K562 (cell line): ENCODE data around the gene PACSIN1. TPM values are rescaled to one million over a fixed set of nuclear protein-coding genes. Genes with fewer than 3 reads are reported as not detected.

Experiments used
- ARID1B ChIP-seq: fragments of 450-650 bp; IDR thresholded peaks from 2 replicates; pipeline ENCODE4 v1.6.1; 2016; ENCODE audit warnings: antibody characterized with exemption, mild to moderate bottlenecking, inconsistent platforms
- GATAD2B ChIP-seq: fragments of 450-650 bp; IDR thresholded peaks from 2 replicates; pipeline ENCODE4 v1.6.1; 2017; ENCODE audit warnings: mild to moderate bottlenecking, borderline replicate concordance
- PML ChIP-seq: IDR thresholded peaks from 2 replicates; pipeline ENCODE4 v1.6.1; 2012; ENCODE audit warnings: low read length, inconsistent platforms
- polyA plus RNA-seq, 8 experiments: library from polyadenylated mRNA; depleted of rRNA in 4 of 8; stranded (reverse) in 5 of 8; unstranded in 3 of 8; fragments of >200 nt; fragmentation: Nextera tagmentation in 2 of 8; fragmentation: Illumina TruSeq in 1 of 8; extraction: Ambion mirVana in 2 of 8; extraction: Trizol in 1 of 8; gene quantifications; 2 replicates each; pipeline versions ENCODE4 v1.2.1 to v1.2.3, GENCODE V29; 2011 to 2014; ENCODE audit warnings: inconsistent platforms in 1 of 8, missing spikeins in 1 of 8
- total RNA-seq, 7 experiments: library from RNA; depleted of rRNA in 6 of 7; stranded (reverse); fragments of >200 nt in 6 of 7; fragmentation: Illumina TruSeq in 2 of 7; extraction: Trizol in 2 of 7; gene quantifications; 2 replicates each; pipeline versions ENCODE4 v1.2.1 to v1.2.3, GENCODE V29; 2011 to 2021; ENCODE audit warnings: low replicate concordance in 1 of 7
- TF ChIP-seq, protein P1 (sequence below): fragments of 450-650 bp; IDR thresholded peaks from 2 replicates; pipeline ENCODE4 v1.6.1; 2017; ENCODE audit warnings: antibody characterized with exemption, mild to moderate bottlenecking
- TF ChIP-seq, protein P2 (sequence below), 2 experiments: fragments of 450-650 bp in 1 of 2; sonication (generic) in 1 of 2; formaldehyde crosslinking in 1 of 2; IDR thresholded peaks in 1 of 2; conservative IDR thresholded peaks in 1 of 2; 2 replicates each; pipeline versions ENCODE4 v1.6.1 to v1.8.1; 2016 to 2023; ENCODE audit warnings: mild to moderate bottlenecking in 2 of 2, moderate library complexity in 2 of 2, inconsistent platforms in 1 of 2, missing genetic modification reagents in 1 of 2
- TF ChIP-seq, protein P3 (sequence below), 2 experiments: IDR thresholded peaks in 1 of 2; conservative IDR thresholded peaks in 1 of 2; 2 replicates each; pipeline ENCODE4 v1.6.1; 2016; ENCODE audit warnings: low read depth in 2 of 2, mild to moderate bottlenecking in 1 of 2, missing compliant biosample characterization in 1 of 2, missing genetic modification characterization in 1 of 2, moderate library complexity in 1 of 2
- TF ChIP-seq, protein P4 (sequence below): fragments of 450-650 bp; IDR thresholded peaks from 2 replicates; pipeline ENCODE4 v1.6.1; 2016; ENCODE audit warnings: mild to moderate bottlenecking, moderate library complexity

PACSIN1 gene
- total and polyA plus RNA-seq, 9 of the 15 experiments (the other 6 are each of a cell fraction or from before 2014, with no cell fraction given), result 0.01 to 1.7 (median 0.45) TPM

DNA sequence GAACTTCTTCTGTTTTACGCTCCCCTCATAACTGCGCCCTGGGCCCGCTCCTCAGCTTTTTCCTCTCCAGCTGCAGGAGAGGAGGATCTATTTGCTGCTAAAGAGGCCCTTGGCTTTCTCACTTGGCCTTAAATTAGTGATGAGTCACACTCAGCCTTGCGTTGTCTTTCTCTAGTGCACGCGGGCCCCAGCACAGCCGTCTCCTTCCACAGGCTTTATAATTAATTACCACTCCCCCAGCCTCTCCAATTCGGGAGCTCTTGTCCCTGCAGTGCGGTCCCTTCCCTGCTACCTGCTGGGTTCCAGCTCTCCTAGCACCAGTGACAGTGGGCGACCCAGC, 25.2 kb downstream of the PACSIN1 start (continued):
- TF ChIP-seq, protein P1, sequence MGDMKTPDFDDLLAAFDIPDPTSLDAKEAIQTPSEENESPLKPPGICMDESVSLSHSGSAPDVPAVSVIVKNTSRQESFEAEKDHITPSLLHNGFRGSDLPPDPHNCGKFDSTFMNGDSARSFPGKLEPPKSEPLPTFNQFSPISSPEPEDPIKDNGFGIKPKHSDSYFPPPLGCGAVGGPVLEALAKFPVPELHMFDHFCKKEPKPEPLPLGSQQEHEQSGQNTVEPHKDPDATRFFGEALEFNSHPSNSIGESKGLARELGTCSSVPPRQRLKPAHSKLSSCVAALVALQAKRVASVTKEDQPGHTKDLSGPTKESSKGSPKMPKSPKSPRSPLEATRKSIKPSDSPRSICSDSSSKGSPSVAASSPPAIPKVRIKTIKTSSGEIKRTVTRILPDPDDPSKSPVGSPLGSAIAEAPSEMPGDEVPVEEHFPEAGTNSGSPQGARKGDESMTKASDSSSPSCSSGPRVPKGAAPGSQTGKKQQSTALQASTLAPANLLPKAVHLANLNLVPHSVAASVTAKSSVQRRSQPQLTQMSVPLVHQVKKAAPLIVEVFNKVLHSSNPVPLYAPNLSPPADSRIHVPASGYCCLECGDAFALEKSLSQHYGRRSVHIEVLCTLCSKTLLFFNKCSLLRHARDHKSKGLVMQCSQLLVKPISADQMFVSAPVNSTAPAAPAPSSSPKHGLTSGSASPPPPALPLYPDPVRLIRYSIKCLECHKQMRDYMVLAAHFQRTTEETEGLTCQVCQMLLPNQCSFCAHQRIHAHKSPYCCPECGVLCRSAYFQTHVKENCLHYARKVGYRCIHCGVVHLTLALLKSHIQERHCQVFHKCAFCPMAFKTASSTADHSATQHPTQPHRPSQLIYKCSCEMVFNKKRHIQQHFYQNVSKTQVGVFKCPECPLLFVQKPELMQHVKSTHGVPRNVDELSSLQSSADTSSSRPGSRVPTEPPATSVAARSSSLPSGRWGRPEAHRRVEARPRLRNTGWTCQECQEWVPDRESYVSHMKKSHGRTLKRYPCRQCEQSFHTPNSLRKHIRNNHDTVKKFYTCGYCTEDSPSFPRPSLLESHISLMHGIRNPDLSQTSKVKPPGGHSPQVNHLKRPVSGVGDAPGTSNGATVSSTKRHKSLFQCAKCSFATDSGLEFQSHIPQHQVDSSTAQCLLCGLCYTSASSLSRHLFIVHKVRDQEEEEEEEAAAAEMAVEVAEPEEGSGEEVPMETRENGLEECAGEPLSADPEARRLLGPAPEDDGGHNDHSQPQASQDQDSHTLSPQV, result peak; percentile 98
- 0 out of 2 replicates have a peak, but pooled peaks have one; percentile 37 for TF ChIP-seq ARID1B
- no peak for TF ChIP-seq PML
- peak; percentile 41; the same call in 1 of the 2 replicates for TF ChIP-seq GATAD2B
- TF ChIP-seq, protein P2, sequence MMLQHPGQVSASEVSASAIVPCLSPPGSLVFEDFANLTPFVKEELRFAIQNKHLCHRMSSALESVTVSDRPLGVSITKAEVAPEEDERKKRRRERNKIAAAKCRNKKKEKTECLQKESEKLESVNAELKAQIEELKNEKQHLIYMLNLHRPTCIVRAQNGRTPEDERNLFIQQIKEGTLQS (IDR thresholded peaks at IDR 0.05), result peak; percentile 88
- TF ChIP-seq, protein P2 (CRISPR knock-in tag; conservative IDR thresholded peaks at IDR 0.05), result 0 out of 2 replicates have a peak, but pooled peaks have one; percentile 59
- TF ChIP-seq, protein P3, sequence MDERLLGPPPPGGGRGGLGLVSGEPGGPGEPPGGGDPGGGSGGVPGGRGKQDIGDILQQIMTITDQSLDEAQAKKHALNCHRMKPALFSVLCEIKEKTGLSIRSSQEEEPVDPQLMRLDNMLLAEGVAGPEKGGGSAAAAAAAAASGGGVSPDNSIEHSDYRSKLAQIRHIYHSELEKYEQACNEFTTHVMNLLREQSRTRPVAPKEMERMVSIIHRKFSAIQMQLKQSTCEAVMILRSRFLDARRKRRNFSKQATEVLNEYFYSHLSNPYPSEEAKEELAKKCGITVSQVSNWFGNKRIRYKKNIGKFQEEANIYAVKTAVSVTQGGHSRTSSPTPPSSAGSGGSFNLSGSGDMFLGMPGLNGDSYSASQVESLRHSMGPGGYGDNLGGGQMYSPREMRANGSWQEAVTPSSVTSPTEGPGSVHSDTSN (CRISPR knock-in tag; IDR thresholded peaks at IDR 0.05; ENCODE audit: low read depth), result no peak
- TF ChIP-seq, protein P3 (tag; conservative IDR thresholded peaks at IDR 0.05; ENCODE audit: low read depth), result peak; percentile 66
- TF ChIP-seq, protein P4, sequence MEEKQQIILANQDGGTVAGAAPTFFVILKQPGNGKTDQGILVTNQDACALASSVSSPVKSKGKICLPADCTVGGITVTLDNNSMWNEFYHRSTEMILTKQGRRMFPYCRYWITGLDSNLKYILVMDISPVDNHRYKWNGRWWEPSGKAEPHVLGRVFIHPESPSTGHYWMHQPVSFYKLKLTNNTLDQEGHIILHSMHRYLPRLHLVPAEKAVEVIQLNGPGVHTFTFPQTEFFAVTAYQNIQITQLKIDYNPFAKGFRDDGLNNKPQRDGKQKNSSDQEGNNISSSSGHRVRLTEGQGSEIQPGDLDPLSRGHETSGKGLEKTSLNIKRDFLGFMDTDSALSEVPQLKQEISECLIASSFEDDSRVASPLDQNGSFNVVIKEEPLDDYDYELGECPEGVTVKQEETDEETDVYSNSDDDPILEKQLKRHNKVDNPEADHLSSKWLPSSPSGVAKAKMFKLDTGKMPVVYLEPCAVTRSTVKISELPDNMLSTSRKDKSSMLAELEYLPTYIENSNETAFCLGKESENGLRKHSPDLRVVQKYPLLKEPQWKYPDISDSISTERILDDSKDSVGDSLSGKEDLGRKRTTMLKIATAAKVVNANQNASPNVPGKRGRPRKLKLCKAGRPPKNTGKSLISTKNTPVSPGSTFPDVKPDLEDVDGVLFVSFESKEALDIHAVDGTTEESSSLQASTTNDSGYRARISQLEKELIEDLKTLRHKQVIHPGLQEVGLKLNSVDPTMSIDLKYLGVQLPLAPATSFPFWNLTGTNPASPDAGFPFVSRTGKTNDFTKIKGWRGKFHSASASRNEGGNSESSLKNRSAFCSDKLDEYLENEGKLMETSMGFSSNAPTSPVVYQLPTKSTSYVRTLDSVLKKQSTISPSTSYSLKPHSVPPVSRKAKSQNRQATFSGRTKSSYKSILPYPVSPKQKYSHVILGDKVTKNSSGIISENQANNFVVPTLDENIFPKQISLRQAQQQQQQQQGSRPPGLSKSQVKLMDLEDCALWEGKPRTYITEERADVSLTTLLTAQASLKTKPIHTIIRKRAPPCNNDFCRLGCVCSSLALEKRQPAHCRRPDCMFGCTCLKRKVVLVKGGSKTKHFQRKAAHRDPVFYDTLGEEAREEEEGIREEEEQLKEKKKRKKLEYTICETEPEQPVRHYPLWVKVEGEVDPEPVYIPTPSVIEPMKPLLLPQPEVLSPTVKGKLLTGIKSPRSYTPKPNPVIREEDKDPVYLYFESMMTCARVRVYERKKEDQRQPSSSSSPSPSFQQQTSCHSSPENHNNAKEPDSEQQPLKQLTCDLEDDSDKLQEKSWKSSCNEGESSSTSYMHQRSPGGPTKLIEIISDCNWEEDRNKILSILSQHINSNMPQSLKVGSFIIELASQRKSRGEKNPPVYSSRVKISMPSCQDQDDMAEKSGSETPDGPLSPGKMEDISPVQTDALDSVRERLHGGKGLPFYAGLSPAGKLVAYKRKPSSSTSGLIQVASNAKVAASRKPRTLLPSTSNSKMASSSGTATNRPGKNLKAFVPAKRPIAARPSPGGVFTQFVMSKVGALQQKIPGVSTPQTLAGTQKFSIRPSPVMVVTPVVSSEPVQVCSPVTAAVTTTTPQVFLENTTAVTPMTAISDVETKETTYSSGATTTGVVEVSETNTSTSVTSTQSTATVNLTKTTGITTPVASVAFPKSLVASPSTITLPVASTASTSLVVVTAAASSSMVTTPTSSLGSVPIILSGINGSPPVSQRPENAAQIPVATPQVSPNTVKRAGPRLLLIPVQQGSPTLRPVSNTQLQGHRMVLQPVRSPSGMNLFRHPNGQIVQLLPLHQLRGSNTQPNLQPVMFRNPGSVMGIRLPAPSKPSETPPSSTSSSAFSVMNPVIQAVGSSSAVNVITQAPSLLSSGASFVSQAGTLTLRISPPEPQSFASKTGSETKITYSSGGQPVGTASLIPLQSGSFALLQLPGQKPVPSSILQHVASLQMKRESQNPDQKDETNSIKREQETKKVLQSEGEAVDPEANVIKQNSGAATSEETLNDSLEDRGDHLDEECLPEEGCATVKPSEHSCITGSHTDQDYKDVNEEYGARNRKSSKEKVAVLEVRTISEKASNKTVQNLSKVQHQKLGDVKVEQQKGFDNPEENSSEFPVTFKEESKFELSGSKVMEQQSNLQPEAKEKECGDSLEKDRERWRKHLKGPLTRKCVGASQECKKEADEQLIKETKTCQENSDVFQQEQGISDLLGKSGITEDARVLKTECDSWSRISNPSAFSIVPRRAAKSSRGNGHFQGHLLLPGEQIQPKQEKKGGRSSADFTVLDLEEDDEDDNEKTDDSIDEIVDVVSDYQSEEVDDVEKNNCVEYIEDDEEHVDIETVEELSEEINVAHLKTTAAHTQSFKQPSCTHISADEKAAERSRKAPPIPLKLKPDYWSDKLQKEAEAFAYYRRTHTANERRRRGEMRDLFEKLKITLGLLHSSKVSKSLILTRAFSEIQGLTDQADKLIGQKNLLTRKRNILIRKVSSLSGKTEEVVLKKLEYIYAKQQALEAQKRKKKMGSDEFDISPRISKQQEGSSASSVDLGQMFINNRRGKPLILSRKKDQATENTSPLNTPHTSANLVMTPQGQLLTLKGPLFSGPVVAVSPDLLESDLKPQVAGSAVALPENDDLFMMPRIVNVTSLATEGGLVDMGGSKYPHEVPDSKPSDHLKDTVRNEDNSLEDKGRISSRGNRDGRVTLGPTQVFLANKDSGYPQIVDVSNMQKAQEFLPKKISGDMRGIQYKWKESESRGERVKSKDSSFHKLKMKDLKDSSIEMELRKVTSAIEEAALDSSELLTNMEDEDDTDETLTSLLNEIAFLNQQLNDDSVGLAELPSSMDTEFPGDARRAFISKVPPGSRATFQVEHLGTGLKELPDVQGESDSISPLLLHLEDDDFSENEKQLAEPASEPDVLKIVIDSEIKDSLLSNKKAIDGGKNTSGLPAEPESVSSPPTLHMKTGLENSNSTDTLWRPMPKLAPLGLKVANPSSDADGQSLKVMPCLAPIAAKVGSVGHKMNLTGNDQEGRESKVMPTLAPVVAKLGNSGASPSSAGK, result peak; percentile 99
